A204.1 (cell line): ENCODE results near the gene VWA5B1.

Experiments
- FAIRE-seq: peaks from 2 replicates; lab custom pipeline; 2012; peaks lifted over from hg19 to GRCh38; lab: Jason Lieb, UNC

The VWA5B1 gene

DNA sequence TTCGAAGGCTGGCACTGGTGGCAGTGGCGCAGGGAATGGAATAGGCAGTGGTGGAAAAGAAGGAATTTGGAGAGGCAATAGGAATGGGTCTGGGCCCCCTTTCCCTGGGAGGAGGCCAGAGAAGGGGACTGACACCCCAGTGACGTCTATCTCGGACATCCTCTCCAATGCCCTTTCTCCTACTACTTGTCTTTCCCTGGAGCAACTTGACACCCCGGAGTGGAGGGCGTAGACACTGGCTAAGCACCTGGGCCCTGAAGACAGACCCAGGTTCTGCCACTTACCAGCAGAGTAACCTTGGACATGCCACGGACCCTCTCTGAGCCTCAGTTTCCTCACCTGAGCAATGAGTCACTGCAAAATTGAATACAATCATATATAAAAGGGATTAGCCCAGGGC, 108.5 kb downstream of the VWA5B1 start:
- no peak for FAIRE-seq

DNA sequence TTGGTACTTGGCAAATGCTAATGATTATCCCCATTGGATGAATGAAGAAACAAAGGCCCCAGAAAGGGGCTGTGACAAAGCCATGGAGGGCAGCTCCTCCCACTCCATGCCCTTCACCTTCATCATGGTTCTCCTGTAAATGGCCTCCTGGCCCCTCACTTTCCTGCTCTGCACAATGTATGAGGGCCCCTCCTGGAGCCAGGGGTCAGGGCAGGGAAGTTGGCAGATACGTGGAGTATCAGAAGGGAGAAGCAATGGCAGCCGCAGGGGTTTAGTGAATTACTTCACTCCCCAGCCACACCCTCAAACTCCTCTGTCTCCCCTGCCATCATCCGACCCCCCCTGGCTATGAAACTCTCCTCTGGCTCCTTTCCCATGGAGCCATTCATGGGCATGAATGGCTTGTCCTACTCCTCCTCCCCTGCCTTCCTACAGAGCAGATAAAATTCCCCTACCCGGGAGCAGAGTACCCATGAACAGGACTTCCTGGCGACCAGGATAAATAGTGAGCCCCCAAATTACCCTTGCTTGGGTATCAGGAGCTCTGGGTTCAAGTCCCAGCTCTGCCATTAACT, 109.0 kb downstream of the VWA5B1 start:
- no peak for FAIRE-seq

DNA sequence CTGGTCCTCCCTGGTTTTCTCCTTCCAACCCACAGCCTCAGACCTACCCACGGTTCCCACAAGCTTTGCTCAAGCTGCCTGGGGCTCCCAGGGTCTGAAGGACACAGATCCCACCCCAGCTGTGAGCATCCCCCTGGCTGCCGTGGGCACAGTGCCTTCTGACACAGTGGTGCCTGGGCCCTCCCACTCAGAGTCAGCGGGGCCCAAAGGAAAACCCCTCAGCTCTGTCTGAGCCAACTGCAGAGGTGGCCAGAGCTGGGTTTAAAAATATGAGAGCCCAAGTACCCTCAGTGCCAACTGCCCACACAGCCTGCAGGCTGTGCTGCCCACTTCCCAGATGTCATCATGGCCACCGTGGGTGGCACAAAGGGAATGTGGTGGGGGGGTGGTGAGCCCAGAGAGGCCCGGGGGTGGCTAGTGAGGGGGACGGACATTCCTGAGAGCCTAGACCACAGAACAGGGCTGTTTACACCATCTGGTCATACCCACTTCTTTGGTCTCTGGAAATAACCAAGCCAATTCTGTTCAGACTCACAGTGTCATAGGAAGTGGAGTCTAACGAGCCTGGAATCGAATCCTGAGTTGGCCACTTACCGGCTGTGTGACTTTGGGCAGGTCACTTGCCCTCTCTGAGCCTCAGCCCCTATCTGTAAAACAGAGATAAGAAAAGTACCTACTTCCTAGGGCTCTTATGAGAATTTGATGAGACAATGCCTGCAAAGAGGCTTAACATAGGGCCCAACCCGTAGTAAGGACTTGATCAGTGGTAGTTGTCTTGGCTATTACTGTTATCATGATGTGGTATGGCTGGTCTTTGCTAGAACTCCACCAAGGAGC, 109.9 kb downstream of the VWA5B1 start:
- FAIRE-seq, result no peak

DNA sequence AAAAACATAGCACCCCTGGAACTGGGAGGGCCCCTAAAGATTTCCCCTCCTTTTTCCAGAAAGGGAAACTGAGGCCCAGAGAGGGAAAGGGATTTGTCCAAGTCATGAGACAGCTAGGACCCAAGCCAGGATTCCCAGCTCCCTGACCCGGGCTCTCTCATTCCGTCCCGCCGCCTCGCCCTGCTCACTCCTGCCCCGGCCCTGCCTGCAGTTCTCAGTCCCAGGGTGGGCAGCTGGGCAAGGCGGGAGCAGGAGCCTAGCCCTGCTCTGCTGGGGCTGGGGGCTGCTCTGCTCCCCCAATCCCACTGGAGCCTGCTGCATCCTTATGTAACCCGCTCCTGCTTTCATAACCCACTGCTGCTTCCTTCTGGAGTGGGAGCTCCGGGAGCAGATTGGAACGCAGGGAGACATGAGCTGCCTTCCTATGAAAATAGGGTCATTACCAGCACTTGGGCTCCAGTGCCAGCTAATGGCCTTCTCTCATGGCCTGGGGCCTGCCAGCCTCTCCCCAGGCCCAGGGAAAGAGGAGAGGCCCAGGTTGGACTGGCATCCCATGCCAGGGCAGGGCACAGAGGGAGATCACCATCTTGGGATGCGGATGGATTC, 110.8 kb downstream of the VWA5B1 start:
- no peak for FAIRE-seq

DNA sequence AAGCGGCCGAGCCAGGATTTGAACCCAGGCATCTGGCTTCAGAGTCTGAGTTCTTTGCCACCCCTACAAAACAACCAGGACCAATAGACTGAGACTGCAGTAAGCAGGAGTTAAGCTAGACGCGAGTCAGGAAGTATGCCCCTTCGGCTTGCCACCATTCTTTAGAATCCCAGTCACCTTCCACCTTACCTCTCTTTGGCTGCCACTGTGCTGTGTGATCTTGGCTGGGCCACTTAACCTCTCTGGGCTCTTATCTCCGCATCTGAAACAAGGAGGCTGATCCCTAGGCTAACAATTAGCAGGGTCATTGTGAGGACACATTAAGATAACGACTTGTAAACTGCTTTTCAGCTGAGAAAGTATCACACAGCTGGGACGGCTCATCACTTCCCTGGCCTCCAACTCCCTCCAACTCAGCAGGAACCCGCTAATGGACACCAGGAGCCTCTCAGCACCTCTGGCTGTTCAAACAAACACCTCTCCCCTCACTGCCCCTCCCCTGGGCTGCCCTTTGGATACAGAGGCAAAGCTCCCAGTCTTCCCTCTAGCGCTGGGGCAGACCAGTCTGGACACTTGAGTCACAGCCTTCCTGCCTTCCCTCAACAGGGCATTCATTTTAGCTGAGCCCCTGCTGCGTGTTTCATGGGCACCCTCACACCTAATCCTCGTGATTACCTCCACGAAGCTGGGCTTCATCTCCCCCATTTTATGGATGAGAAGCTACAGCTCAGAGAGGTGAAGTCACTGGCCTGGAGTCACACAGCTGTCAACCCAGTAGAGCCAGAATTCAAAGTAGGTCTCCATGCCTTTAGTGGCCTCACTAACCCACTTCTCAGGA, 112.1 kb downstream of the VWA5B1 start:
- FAIRE-seq, result no peak

DNA sequence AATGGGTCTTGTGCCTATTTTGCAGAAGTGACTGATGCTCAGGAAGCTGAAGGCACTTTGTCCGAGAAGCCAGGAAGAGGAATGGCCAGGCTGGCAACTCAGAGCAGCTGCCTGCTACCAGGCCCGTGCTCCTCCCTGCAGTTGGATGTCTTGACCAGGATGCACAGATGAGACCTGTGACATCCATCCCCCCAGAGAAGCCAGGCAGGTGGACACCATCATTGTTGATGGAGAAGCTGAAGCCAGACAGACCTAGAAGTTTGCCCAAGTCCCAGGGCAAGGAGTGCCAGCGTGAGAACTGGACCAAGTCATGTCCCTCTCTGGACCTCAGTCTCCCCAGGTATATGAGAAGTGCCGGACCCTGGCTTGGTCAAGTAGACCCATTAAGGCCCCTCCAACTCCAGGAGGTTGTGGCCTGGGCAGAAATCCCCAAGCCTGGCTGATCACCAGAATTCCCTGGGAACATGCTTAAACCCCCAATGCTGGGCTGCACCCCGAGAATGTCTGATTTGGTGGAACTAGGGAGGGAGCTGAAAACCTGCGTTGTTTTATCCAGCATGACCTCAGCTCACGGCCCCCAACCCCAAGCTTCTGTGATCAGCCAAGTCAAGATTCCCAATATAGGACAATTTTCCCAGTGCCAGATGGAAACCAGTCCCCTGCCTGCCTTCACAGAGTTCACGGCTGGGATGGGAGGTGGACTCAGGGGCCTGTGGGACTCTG, 112.9 kb downstream of the VWA5B1 start:
- FAIRE-seq, result no peak

DNA sequence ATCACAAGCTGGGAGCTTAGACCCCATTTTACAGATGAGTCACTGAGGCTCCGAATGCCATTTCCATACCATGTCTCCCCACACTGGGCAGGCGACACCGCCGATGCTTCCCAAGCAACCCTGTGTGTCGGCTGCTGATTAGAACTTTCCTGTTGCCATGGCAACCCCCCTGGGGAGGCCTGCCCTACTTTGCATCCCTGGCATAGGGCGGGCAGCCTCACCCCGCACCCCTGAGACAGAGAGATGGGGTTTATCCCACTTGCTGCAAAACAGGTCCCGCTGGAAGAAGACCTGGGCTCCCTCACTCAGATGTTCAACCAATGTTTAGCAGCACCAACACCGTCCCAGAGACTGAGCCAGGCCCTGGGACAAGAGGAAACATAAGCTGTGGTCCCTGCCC, 113.8 kb downstream of the VWA5B1 start:
- FAIRE-seq, result no peak
